ENCODE data around the gene LRRIQ3.

DNA sequence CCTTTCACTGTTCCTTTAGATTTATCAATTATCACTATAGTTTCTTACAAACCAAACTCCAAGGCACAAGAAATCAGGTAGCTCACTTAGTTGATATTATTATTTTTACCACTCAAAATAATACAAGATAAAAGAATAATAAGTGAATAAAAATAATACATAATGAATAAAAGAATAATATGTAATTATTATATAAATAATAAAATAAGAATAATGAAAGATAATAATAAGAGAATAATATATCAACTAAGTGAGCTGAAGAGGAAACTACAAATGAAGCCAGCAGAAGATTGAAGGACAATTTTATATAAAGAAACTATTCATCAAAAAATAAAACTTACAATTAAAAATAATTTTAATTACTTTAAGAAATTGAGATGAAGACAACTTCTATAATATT, 90.6 kb downstream of the LRRIQ3 start:
- TF ChIP-seq CTCF (IDR thresholded peaks at IDR 0.05; ENCODE audit: low read length), result no peak
- no peak for TF ChIP-seq EZH2phosphoT487 (IDR thresholded peaks at IDR 0.05; ENCODE audit: low read length)
- TF ChIP-seq EZH2 (optimal IDR thresholded peaks at IDR 0.05; ENCODE audit: low read depth, low read length), result no peak

Measured in MM.1S (cell line).